ENCODE results near the gene ZNF212.

ZNF212 gene

DNA sequence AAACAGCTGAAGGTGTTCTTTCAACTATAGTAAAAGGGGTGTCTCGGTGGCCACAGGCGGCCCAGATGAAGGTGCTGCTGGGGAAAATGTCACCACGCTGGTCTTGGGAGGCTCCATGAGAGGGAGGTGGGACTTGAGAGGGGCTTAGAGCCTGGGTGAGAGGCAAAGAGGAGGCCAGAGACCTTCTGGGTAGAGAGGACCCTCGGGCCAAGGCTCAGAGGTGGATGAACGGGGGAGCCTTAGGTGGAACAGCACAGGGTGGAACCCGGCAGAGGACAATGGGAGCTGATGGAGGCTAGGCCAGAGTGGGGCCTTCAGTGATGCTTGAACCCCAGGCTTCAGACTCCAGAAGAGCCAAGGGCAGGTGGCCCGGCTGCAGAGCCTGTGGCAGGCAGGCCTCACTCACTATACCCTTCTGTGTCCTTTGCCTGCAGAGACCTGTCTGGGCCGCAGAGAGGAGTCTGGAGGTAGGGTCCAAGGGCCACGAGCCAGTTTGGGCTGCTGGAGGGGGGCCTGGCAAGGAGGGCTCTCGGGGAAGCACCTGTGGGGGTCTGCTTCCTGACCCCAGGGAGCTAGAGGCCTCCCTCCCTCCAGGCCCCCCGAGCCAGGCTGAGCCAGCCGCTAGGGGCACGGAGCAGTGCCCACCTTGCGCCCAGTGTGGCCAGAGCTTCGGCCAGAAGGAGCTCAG lies 54.6 kb downstream of the ZNF212 start:
- H3K36me3 Mint-ChIP-seq (ENCODE audit: low read depth), result peaks cover 4% of the 10 kb centered on the region
- H3K4me1 Mint-ChIP-seq (ENCODE audit: low read depth), result peaks cover 4% of the 10 kb centered on the region
- no peak overlapping the region for H3K27ac Mint-ChIP-seq

DNA sequence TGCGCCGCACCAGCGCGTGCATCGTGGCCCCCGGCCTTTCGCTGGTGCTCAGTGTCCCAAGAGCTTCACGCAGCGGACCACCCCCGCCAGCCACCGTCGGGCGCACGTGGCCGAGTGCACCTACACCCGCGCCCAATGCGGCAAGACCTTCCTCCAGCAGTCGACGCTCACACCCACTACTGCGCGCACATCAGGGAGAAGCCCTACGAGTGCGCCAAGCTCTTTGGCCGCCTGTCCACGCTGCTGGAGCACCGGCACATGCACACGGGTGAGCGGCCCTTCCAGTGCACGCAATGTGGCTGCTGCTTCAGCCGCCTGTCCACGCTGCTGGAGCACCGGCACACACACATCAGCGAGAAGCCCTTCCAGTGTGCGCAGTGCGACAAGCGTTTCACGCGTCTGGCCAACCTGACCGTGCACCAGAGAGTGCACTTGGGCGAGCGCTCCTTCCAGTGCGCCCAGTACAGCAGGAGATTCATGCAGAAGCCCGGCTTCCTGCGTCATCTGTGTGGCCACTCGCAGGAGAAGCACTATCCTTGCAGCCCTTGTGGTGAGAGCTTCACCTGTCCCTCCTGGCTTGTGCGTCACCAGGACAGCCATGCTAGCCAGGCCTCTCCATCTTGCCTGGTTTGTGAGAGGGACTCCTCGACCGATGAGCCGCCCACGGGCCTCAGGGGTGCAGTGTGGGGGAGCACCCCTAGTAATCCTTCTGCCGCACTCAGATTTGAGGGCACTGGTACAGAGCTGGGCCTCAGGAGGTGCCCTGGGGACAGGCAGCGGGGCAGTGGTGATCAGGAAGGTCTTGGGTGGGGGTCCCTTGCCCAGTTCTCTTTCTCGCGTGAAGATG lies 55.4 kb downstream of the ZNF212 start:
- Mint-ChIP-seq H3K9me3 (peaks cover 6% of the 10 kb centered on the region), H3K27ac (no peak overlapping the region), H3K27me3 (ENCODE audit: low read depth) (no peaks in the 10 kb centered on the region), H3K4me3 (no peak overlapping the region), H3K36me3 (ENCODE audit: low read depth) (peaks cover 4% of the 10 kb centered on the region), H3K4me1 (ENCODE audit: low read depth) (peaks cover 4% of the 10 kb centered on the region)

More for the DNA sequence above, 54.6 kb downstream of the ZNF212 start:
- no peak overlapping the region for H3K4me3 Mint-ChIP-seq
- peaks cover 6% of the 10 kb centered on the region for H3K9me3 Mint-ChIP-seq
- no peaks in the 10 kb centered on the region for H3K27me3 Mint-ChIP-seq (ENCODE audit: low read depth)

DNA sequence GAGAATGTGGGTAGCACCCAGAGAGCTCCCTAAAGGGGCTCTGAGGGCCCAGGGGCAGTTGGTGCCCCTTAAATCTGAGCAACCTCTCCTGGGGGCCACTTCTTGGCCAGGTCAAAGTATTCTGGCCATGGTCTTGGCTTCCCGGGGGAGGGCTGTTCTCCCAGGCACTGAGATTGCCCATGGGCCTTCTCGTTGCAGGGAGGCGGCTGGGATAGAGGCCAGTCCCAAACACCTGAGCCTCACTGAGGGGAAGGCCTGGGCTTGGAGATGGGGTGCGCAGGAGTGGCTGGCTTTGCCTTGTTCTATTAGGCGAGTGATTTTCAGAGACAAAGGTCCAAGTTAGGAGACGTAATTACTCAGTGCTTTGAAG lies 56.0 kb downstream of the ZNF212 start:
- H3K9me3 Mint-ChIP-seq, result peaks cover 6% of the 10 kb centered on the region
- H3K27me3 Mint-ChIP-seq (ENCODE audit: low read depth), result no peaks in the 10 kb centered on the region
- H3K27ac Mint-ChIP-seq, result no peak overlapping the region
- peaks cover 4% of the 10 kb centered on the region for H3K36me3 Mint-ChIP-seq (ENCODE audit: low read depth)
- H3K4me1 Mint-ChIP-seq (ENCODE audit: low read depth), result peaks cover 4% of the 10 kb centered on the region
- H3K4me3 Mint-ChIP-seq, result no peak overlapping the region

DNA sequence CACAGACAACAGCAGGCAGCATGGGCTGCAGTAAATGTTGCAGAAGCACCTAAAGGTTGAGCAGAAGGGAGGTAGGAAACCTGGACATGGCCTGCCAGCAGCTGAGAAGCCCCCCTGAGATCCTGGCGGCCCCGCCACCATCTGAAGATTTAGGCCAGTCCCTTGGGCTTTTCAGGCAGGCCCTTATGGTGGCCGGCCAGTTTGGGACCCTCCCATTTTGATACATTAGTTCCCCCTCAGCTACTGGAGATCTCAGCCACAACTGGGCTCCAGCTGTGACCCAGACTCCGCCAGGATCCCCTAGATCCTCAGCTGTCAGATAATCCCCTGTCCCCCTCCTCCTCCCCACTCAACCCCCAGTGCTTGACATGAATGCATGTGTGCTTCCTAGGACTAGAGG lies 56.9 kb downstream of the ZNF212 start:
- Mint-ChIP-seq H3K27me3 (ENCODE audit: low read depth) (no peaks in the 10 kb centered on the region), H3K27ac (no peak overlapping the region), H3K4me1 (ENCODE audit: low read depth) (no peaks in the 10 kb centered on the region), H3K4me3 (no peak overlapping the region), H3K9me3 (peaks cover 6% of the 10 kb centered on the region), H3K36me3 (ENCODE audit: low read depth) (peaks cover 4% of the 10 kb centered on the region)

DNA sequence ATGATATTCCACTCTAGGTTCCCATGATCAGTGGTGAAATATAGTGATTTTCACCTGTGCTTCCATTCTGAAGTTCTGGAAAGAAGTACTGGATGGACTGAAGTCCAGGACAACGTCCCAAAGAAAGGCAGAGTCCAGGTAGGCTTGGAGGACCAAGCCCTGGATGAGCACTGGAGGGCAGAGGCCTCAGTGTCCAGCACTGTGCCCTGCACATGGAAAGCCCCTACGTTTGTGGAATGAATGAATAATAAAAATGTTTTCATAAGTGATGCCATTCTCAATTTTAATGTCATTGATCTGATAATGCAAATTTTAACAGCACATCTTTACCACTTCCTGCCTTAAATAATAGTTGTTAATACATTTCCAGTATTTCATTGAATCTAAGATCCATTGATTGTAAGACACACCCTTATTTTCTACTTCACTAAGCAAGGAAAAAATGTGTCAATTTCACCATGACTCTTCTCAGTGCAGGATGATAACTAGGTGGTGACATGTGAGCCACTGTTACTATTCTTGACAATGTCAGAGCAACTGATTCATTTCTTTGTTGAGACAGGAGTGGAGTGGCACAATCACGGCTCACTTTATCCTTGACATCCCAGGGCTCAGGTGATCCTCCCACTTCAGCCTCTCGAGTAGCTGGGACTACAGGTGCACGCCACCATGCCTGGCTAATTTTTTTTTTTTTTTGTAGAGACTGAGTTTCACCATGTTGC lies 57.7 kb downstream of the ZNF212 start:
- H3K4me3 Mint-ChIP-seq, result no peak overlapping the region
- peaks cover 6% of the 10 kb centered on the region for H3K9me3 Mint-ChIP-seq
- H3K27ac Mint-ChIP-seq, result no peak overlapping the region
- H3K4me1 Mint-ChIP-seq (ENCODE audit: low read depth), result no peaks in the 10 kb centered on the region
- H3K36me3 Mint-ChIP-seq (ENCODE audit: low read depth), result peaks cover 4% of the 10 kb centered on the region
- no peaks in the 10 kb centered on the region for H3K27me3 Mint-ChIP-seq (ENCODE audit: low read depth)

DNA sequence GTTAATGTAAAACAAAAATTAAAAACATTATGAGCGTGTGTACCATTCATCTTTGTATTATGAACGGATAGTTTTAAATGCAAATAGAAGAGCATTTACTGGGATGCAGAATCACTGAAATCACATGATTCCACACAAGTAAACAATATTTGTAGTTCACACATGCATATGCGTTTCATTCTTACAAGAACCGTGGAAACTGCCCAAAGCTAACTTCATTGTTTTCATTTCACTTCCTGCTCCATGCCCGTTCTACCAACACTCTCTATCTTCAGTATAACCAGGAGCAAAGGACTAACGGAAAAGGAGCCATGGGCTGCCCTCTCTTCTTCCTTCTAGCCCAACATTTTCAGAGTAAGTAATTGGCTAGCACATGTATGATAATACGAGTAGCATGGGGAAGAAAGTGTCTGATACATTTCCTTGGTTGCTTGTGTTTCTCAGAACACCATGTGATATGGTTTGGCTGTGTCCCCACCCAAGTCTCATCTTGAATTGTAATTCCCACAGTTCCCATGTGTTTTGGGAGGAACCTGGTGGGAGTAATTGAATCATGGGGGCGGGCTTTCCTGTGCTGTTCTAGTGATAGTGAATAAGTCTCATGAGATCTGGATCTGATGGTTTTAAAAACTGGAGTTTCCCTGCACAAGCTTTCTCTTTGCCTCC lies 61.3 kb downstream of the ZNF212 start:
- H3K9me3 Mint-ChIP-seq, result peaks cover 6% of the 10 kb centered on the region
- H3K27me3 Mint-ChIP-seq (ENCODE audit: low read depth), result peaks cover under 1% of the 10 kb centered on the region
- no peak overlapping the region for H3K27ac Mint-ChIP-seq
- H3K36me3 Mint-ChIP-seq (ENCODE audit: low read depth), result no peaks in the 10 kb centered on the region
- no peaks in the 10 kb centered on the region for H3K4me1 Mint-ChIP-seq (ENCODE audit: low read depth)
- H3K4me3 Mint-ChIP-seq, result no peak overlapping the region

DNA sequence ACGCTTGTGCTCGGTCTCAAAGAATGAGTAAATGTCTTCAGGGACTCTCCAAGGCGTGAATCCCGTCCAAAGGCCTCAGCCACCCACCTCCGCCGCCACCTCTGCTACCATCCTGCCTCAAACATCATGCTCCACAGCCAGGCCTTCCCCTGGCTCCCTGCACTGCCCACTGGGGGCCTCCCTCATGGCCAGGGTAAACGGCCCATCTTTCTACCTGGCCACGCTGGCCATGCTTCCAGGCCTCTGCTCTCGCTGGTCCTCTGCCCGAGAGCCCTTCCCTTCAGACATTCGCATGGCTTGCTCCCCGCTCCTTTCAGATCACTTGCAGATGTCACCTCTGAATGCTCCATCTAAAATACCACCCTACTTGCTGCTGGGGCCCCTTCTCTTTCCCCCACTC lies 62.8 kb downstream of the ZNF212 start:
- H3K4me1 Mint-ChIP-seq (ENCODE audit: low read depth), result no peaks in the 10 kb centered on the region
- peaks cover 6% of the 10 kb centered on the region for H3K9me3 Mint-ChIP-seq
- no peak overlapping the region for H3K27ac Mint-ChIP-seq
- no peak overlapping the region for H3K4me3 Mint-ChIP-seq
- H3K27me3 Mint-ChIP-seq (ENCODE audit: low read depth), result peaks cover 6% of the 10 kb centered on the region
- no peaks in the 10 kb centered on the region for H3K36me3 Mint-ChIP-seq (ENCODE audit: low read depth)

DNA sequence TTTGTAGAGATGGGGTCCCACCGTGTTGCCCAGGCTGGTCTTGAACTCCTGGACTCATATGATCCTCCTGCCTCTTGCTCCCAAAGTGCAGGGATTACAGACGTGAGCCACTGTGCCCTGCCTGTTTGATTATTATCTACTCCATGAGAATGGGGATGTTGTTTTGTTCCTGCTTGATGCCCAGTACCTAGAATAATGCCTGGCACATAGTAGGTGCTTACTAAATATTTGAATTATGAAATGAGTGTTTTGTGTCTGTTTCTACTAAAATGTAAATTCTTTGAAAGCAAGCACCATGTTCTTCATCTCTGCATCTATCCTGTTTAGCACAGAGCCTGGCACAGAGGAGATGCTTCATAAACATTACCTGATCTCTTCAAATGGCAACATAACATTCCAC lies 63.4 kb downstream of the ZNF212 start:
- no peak overlapping the region for H3K27ac Mint-ChIP-seq
- no peaks in the 10 kb centered on the region for H3K4me1 Mint-ChIP-seq (ENCODE audit: low read depth)
- H3K27me3 Mint-ChIP-seq (ENCODE audit: low read depth), result peaks cover 6% of the 10 kb centered on the region
- H3K4me3 Mint-ChIP-seq, result no peak overlapping the region
- no peaks in the 10 kb centered on the region for H3K36me3 Mint-ChIP-seq (ENCODE audit: low read depth)
- H3K9me3 Mint-ChIP-seq, result peaks cover 6% of the 10 kb centered on the region

DNA sequence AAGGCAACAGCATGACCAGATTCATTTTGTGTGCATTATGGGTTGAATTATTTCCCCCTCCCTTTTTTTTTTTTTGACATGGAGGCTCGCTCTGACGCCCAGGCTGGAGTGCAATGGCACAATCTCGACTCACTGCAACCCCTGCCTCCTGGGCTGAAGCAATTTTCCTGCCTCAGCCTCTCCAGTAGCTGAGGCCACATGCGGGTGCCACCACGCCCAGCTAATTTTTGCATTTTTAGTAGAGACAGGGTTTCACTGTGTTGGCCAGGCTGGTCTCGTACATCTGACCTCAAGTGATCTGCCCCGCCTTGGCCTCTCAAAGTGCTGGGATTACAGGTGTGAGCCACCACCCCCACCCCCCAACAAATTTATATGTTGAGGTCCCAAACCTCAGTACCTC lies 64.6 kb downstream of the ZNF212 start:
- H3K4me3 Mint-ChIP-seq, result no peak overlapping the region
- peaks cover 6% of the 10 kb centered on the region for H3K27me3 Mint-ChIP-seq (ENCODE audit: low read depth)
- no peak overlapping the region for H3K27ac Mint-ChIP-seq
- H3K4me1 Mint-ChIP-seq (ENCODE audit: low read depth), result no peaks in the 10 kb centered on the region
- H3K9me3 Mint-ChIP-seq, result peaks cover under 1% of the 10 kb centered on the region
- H3K36me3 Mint-ChIP-seq (ENCODE audit: low read depth), result no peaks in the 10 kb centered on the region
